ENCODE data around the gene ANKRD34A. TPM values are rescaled to one million over a fixed set of nuclear protein-coding genes. Genes with fewer than 3 reads are reported as not detected.
A peak's percentile ranks its signal among the peaks of the same experiment; 100 is the strongest.

The ANKRD34A gene
- total and polyA plus RNA-seq, 2 experiments from 2014 or later = 2.7 to 5.7 TPM

DNA sequence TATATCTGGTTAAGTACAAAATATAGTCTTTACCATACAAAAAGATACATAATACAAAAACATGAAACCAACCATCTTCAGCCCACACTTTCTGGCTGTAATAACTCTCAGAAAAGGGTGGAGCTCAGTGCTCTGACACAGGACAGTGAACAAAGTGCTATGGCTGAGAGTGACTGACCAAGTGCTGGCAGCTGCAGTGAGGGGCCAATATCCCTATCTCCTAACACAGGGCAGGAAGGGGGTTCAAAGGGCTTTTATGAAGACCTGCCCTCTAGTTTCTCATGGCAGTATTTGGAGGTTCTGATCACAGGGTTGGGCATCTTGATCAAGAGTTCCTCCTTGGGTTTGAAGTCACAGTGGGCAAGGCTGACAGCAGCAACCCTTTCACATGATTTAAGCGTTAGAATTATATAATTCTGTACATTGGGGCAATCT lies 28.1 kb upstream of the ANKRD34A start:
- DNase-seq (ENCODE audit: low read depth in 1 of 2, low spot score in 1 of 2) = no peak
- TF ChIP-seq, protein P1, sequence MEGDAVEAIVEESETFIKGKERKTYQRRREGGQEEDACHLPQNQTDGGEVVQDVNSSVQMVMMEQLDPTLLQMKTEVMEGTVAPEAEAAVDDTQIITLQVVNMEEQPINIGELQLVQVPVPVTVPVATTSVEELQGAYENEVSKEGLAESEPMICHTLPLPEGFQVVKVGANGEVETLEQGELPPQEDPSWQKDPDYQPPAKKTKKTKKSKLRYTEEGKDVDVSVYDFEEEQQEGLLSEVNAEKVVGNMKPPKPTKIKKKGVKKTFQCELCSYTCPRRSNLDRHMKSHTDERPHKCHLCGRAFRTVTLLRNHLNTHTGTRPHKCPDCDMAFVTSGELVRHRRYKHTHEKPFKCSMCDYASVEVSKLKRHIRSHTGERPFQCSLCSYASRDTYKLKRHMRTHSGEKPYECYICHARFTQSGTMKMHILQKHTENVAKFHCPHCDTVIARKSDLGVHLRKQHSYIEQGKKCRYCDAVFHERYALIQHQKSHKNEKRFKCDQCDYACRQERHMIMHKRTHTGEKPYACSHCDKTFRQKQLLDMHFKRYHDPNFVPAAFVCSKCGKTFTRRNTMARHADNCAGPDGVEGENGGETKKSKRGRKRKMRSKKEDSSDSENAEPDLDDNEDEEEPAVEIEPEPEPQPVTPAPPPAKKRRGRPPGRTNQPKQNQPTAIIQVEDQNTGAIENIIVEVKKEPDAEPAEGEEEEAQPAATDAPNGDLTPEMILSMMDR (IDR thresholded peaks at IDR 0.05; ENCODE audit: low read depth, low read length) = no peak
- H3K4me3 ChIP-seq = peak overlapping the region; percentile 98
- no peaks in the 10 kb centered on the region for H3K9me3 ChIP-seq (ENCODE audit: low read depth)
- no peaks in the 10 kb centered on the region for H3K27me3 ChIP-seq
- H3K4me1 ChIP-seq (ENCODE audit: low read depth) = peaks cover 19% of the 10 kb centered on the region
- H3K27ac ChIP-seq = peak overlapping the region; percentile 92
- peaks cover 30% of the 10 kb centered on the region for H3K36me3 ChIP-seq

DNA sequence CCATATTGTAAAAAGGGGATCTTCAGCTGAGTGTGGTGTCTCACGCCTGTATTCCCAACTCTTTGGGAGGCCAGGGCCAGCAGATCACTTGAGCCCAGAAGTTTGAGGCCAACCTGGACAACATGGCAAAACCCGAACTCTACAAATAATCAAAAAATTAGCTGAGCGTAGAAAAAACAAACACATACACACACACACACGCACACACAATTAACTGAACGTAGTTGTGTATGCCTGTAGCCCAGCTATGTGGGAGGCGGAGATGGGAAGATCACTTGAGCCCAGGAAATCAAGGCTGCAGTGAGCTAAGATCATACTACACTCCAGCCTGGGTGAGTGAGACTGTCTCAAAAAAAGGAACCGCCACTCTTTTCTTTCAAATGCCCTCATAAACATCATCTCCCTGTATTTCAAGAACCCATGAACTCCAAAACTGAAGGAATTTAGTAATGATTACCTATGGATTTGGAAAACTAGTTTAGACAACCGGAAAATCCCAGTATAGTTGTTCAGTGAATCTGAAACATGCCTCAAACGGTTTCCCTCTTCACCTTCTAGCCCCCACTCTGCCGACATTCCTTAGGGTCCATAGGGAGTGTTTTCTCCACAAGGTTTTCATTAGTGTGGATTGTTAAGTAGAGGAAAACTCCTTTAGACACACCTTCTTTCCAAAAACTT lies 27.5 kb upstream of the ANKRD34A start:
- peaks cover 13% of the 10 kb centered on the region for H3K4me1 ChIP-seq (ENCODE audit: low read depth)
- H3K4me3 ChIP-seq = peak overlapping the region; percentile 98
- TF ChIP-seq, protein P1 (IDR thresholded peaks at IDR 0.05; ENCODE audit: low read depth, low read length) = no peak

DNA sequence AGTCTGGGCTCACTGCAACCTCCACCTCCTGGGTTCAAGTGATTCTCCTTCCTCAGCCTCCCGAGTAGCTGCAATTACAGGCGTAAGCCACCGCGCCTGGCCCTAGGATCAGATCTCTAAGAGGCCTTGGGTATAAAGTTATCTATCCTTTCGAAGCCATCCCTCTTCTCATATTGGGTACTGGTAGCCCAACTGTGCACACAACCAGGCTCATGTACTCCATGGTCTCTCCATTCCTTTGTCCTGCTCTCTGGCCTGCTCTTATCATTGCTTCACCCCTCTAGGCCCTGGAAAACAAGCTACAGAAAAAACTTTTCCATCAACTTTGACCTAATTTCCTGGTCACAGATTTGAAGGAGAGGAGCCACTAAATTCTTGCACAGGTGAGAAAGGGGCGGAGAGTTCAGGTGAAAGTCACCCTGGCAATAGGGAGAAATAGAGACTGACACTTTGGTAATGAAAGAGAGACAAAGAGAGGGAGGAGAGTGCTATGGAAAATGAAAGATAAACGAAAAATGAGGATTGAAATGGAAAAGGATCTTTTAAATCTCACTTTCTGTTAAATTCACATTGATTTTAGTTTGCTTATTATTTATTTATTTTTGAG lies 26.0 kb upstream of the ANKRD34A start:
- TF ChIP-seq, protein P1 (IDR thresholded peaks at IDR 0.05; ENCODE audit: low read depth, low read length) = no peak

More for the DNA sequence above, 27.5 kb upstream of the ANKRD34A start:
- Histone ChIP-seq H3K9me3 (ENCODE audit: low read depth) (no peaks in the 10 kb centered on the region), H3K36me3 (peaks cover 30% of the 10 kb centered on the region), H3K27ac (peak overlapping the region; percentile 92), H3K27me3 (no peaks in the 10 kb centered on the region)
- no peak for DNase-seq (ENCODE audit: low read depth in 1 of 2, low spot score in 1 of 2)

DNA sequence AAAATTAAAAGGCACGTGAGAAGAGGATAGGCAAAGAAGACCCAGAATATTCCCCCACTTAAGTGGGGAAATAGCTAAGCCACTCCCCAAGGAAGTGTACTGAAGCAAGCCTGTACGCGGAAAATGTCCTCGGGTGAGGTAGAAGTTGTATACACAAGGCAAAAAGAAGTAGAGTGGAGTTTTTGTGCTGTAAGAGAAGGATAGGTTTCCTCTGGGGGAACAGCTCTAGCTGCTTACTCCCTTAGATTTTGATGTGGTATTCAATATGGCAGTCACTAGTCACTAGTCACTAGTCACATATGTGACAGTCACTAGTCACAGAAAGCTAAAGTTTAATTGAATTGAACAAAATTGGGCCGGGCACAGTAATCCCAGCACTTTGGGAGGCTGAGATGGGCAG lies 24.4 kb upstream of the ANKRD34A start:
- TF ChIP-seq, protein P1 (IDR thresholded peaks at IDR 0.05; ENCODE audit: low read depth, low read length) = no peak
- Histone ChIP-seq H3K27me3 (no peaks in the 10 kb centered on the region), H3K9me3 (ENCODE audit: low read depth) (no peaks in the 10 kb centered on the region), H3K36me3 (peaks cover 14% of the 10 kb centered on the region), H3K4me1 (ENCODE audit: low read depth) (peaks cover 41% of the 10 kb centered on the region), H3K4me3 (no peak overlapping the region), H3K27ac (peak overlapping the region; percentile 42)
- no peak for DNase-seq (ENCODE audit: low read depth in 1 of 2, low spot score in 1 of 2)

More for the DNA sequence above, 26.0 kb upstream of the ANKRD34A start:
- DNase-seq (ENCODE audit: low read depth in 1 of 2, low spot score in 1 of 2) = no peak
- no peak overlapping the region for H3K4me3 ChIP-seq
- peaks cover 30% of the 10 kb centered on the region for H3K36me3 ChIP-seq
- no peaks in the 10 kb centered on the region for H3K27me3 ChIP-seq
- H3K9me3 ChIP-seq (ENCODE audit: low read depth) = no peaks in the 10 kb centered on the region
- H3K27ac ChIP-seq = peak overlapping the region; percentile 92
- peaks cover 26% of the 10 kb centered on the region for H3K4me1 ChIP-seq (ENCODE audit: low read depth)

DNA sequence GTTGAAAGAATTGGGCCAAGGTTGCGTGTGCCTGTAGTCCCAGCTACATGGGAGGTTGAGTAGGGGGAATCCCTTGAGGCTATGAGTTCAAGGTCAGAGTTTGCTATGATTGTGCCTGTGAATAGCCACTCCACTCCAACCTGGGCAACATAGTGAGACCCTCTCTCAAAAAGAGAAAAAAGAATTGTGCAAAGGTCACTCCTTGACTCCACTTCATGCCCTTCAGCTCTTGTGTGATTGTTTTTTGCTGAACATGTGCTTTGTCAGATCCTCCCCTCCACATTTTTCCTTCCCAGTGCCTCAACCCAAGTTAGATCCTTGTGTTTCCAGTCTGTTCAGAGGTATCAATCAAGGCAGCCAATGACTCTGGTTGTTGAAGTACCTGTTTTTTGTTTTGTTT lies 23.6 kb upstream of the ANKRD34A start:
- no peaks in the 10 kb centered on the region for H3K9me3 ChIP-seq (ENCODE audit: low read depth)
- peaks cover 36% of the 10 kb centered on the region for H3K4me1 ChIP-seq (ENCODE audit: low read depth)
- H3K27ac ChIP-seq = peak overlapping the region; percentile 61
- no peak for DNase-seq (ENCODE audit: low read depth in 1 of 2, low spot score in 1 of 2)
- H3K27me3 ChIP-seq = no peaks in the 10 kb centered on the region
- H3K4me3 ChIP-seq = no peak overlapping the region
- TF ChIP-seq, protein P1 (IDR thresholded peaks at IDR 0.05; ENCODE audit: low read depth, low read length) = no peak
- peaks cover 6% of the 10 kb centered on the region for H3K36me3 ChIP-seq

Measured in cardiac muscle cell (in vitro differentiated cells and primary cell).